GM19468 (cell line): ENCODE results near the gene GDF2.

ENCODE experiments used
- ATAC-seq: cut with Tn5 transposase; IDR thresholded peaks from one replicate; pipeline ENCODE4 v1.9.1; 2021; ENCODE audit warnings: mild to moderate bottlenecking, moderate library complexity, moderate number of reproducible peaks; ENCODE audit not compliant: unreplicated experiment; ENCODE audit errors: extremely low read depth

GDF2 gene

DNA sequence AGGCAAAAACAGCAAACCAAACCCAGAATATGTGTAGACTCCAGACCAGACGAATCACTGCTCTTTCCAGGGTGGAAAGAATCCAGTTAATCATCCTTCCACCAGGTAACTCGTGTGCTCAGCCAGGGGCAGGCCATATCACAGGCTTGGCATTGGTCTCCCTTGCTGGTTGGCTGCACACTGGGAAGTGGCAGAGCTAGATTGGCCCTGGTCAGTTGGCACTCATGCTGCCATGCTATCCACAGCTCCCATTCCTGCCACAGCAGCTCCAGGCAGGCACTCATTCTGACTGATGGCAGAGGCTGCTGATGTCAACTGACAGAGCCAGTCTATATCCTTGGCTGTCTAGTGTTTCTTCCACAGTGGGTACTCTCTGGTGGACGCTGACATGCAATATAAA lies 31.9 kb upstream of the GDF2 start:
- ATAC-seq: no peak

DNA sequence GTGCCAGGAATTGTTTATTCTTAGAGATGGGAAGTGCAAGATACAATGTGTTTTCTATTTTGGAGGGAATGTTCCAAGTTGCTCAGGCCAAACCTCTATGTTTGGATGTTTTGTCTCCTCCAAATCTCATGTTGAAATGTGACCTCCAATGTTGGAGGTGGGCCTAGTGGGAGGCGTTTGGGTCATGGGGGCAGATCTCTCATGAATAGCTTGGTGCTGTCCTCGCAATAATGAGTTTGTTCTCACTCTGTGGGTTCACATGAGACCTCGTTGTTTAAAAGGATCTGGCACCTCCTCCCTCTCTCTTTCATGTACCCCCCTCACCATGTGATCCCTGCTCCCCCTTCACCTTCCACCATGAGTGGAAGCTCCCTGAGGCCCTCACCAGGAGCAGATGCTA lies 30.6 kb upstream of the GDF2 start:
- ATAC-seq: no peak

DNA sequence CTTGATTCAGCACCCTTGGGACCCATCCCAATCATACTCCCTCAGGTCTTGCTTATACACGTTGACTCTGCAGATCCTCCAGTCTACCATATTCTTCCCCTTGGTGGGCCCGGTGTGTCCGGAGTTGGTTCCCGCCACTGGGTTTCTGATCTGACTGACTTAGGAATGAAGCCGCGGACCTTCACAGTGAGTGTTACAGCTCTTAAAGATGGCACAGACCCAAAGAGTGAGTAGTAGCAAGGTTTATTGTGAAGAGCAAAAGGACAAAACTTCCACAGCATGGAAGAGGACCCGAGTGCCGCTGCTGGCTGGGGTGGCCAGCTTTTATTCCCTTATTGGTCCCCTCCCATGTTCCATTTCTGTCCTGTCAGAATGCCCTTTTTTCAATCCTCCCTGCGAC lies 28.2 kb upstream of the GDF2 start:
- ATAC-seq: no peak

DNA sequence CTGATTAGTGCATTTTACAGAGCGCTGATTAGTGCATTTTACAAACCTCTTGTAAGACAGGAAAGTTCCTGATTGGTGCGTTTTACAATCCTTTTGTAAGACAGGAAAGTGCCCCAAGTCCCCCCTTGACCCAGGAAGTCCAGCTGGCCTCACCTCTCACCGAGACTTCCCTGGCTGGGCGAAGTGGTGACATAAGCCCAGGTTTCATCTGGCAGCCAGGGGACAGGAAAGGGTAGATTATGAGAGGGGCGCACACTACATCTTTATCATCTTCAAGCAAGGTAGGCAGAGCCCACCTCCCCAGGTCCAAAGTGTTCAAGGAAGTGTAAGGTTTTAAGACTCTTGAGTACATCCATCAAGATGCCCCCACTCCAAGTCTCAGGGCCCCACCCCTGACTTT lies 27.8 kb upstream of the GDF2 start:
- no peak for ATAC-seq

DNA sequence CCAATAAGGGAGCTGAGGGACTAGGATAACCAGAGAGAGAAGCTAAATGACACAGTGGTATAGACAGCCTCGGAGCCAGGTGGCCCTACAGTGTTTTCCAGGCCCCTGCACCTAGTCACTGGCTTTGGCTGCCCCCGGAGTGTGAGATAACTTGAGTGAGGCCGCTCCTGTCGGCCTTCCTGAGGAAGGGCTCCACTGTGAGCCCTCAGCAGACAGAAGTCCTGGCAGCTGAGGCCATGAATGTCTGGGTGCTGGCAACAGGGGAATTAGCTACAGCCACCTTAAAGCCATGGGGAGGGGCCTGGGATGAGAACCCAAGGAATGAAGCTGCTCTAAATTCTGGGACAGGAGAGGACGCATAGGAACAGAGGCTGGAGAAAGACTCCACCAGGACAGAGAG lies 26.8 kb upstream of the GDF2 start:
- ATAC-seq: no peak

DNA sequence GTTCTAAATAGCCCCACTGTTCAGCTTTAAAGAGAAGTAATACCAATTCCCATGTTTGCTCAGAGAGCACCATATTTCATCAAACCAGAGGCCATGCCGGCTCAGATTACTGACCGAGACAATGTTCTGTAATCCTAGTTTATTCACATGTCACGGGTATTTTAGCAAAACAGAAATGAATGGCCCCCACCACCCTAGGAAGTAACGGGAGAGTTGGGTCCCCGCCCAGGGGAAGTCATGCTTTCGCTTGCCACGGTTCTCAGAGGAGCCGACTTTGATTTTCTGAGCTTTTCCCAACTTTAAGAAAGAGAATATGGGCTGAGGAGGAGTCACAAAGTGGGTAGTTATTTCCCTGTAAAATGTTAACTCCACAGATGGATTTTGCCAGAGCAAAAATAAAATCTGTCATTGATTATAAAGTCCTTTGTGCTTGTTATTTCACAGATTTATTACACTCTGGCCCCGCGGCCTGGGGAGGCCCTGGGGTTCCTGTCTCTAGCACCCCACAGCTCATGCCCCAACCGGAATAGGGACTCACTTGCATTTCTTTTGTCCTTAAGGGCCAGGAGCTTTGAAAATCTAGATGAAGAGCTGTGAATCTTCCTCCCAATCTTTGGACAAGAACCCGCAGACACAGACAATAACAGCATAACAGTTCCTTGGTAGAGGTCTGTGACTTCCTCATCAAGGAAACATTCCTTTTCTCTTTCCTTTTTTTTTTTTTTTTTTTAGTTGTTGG lies 25.9 kb upstream of the GDF2 start:
- no peak for ATAC-seq

DNA sequence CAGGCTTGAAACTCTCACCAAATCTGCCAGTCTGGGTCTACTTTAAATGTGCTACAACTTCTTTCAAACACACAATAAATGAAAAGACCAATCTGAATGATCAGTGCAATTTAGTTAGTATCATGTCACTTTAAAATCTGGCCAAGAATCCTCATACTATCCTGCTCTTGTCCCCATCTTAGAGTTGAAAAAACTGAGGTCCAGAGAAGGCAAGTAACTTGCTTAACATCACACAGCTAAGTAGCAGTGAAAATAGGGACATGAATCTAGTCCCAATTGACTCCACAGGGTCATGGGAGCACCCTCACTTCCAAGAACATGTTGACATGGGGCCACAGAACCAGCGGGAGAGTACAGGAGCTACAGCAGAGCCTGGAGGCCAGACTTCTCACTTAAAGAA lies 25.3 kb upstream of the GDF2 start:
- no peak for ATAC-seq

DNA sequence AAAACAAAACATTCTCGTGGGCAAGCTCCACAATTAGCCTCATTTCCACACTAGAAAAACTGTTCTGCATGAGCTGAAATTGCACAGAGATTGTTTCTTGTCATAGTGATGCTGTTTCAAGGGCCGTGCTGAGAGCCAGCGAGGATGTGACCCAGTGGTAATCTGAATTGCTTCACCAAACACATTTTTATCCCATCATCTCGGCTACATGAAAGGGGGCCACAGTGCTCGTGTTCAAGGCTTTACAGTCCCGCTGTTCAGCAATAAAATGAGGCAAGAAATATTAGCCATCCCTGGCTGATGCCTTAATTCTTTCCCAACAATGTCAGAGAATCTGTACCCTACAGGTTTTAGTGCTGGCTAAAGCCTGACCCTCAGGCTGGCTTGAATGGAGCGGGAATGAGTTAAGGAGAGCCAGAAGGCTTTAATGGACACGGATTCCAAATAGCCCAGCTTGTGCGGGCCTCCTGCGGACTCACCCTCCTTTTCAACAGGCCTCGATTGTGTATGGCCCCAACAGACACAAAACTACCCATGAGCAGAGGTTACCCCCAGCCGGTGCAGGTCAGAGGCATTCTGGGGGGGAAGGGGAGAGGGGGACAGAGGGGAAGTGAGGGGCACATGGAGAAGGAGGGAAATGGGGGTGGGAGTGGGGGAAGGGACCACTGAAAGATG lies 24.3 kb upstream of the GDF2 start:
- ATAC-seq: no peak

DNA sequence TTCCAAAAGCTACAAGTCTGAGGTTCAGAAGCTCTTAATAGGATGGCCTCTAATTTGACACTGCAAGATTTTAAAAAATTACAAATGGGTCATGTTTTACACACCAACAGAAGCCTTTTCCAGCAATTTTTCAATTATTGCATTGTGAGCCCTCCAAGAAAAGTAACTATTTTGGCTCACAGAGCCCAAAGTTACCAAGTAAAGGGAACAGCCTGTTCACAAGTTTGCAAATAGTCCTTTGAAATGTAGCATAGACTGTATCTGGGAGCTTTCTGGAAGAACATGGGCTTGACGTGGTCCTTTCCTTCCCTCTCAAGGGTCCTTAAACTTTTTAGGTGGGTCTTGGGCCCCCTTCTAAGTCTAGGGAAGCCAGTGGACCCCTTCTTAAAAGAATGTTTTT lies 23.5 kb upstream of the GDF2 start:
- ATAC-seq: no peak

DNA sequence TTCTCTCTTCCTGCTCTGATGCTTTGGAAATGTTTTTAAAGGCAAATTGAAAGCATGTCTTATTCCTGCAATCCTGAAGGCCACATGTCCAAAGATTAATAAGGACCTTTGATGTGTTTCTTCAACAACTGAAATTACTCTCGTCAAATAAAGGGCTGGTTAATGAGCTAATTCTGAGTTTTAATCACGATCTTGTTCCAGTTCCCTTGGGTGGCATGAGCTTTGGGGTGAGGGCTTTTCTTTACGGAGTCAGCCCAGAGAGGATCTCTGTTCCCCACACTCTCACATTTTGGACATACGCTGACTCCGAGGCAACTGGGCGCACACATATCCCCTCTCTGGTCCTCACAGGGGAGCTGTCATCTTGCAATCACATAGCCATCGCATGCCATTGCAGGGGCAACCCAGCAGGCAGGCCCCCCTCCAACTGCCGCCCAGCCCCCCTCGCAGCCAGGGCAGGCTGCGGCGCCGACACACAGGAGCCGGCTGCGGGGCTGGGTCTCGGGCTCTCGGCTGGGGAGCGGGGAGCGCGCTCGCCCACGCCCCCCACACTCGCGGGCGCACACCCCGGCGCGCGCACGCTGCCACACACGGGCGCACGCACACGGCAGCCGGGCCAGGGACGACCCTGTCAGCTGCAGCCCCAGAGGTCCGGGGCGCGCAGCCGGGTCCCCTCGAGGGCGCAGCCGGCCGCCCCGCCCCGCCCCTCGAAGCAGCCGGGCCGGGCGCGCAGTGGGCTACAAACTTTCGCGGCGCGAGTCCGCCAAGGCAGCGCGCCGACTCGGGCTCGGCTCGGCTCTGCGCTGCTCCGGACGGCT lies 22.4 kb upstream of the GDF2 start, which contains the start of gene GDF10:
TSS of gene GDF10 (plus strand) at position 587 of the 818 bp plus-strand sequence. CDS start 455 bp downstream, outside the sequence.
- ATAC-seq: no peak

DNA sequence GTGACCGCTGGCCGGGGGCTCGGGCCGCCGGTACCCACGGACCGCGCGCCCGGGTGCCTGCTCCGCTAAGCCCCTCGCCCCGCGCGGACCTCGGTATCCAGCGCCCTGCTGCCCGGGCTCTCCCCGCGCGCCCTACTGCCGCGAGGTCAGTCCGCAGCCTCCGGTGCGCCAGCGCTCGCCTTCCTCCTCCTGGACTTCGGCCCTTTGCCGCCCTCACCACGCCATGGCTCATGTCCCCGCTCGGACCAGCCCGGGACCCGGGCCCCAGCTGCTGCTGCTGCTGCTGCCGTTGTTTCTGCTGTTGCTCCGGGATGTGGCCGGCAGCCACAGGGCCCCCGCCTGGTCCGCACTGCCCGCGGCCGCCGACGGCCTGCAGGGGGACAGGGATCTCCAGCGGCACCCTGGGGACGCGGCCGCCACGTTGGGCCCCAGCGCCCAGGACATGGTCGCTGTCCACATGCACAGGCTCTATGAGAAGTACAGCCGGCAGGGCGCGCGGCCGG lies 21.8 kb upstream of the GDF2 start:
- ATAC-seq: no peak

DNA sequence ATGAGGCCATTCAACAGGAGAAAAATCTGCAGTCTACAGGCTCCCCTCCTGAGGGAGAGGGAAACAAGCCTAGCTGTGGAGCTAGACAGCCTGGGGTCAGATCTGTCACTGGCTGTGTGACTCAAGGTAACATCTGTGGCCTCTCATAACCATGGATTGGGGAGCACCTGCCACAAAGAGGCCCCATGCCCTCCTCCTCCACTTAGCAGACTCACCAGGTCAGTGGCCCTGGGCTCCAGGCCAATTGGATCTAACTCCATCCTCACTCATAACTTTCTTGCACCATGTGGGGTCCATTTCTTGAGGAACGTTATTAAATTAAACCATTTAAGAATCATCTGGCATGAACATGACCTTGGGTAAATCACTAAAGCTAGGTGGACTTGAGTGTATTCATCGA lies 20.4 kb upstream of the GDF2 start:
- ATAC-seq: no peak

DNA sequence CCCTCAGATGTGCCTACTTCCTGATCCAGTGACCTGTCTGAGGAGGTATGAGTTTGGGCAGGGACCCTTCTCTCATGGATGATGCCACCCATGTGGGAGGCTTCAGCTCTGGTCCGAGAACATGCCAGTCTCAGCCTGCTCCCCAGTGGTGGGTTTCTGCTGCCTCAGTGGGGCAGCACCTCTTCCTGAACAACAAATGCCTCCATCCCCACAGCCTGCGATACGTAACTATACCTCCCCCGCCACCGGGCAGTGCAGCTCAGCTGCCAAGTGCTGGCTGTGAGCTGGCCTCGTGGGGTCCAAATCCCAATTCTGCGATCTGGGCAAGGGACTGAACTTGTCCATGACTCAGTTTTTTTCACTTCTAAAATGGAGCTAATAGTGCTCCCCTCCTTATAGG lies 19.1 kb upstream of the GDF2 start:
- no peak for ATAC-seq

DNA sequence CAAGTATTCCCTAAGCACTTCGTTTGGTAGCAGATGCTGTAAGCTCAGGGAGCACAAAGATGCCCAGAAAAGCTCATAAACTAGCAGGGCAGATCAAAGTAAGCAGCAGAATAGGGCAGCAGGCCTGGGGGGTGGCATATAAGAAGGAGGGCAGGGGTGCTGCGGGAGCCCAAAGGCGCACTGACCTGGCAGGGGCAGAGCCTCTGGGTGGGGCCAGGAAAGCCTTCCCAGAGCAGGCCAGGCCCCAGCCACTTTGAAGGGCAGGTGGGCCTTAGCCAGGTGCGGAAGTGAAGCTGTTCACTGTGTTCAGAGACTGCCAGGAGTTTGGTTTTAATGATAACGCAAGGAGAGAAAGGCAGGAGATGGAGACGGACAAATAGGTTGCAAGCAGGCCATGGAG lies 18.4 kb upstream of the GDF2 start:
- no peak for ATAC-seq

DNA sequence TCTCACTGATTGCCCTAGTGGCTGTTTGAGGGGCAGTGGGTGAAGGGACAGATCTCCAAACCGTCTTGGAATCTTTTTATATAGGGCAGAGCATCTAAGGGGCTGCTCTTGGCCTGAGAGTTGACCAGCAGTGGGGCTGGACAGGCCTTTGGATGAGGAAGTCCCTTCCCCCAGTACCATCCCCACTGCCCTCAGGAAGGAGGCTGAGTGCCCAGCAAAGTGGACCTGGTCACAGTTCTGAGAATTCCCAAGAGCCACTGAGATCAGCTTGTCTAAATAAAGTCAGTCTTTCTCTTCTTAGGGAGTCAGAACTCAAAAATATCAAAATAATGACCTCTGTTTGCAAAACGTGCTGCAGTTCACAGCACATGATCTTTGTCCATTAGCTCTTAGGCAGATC lies 16.7 kb upstream of the GDF2 start:
- no peak for ATAC-seq

DNA sequence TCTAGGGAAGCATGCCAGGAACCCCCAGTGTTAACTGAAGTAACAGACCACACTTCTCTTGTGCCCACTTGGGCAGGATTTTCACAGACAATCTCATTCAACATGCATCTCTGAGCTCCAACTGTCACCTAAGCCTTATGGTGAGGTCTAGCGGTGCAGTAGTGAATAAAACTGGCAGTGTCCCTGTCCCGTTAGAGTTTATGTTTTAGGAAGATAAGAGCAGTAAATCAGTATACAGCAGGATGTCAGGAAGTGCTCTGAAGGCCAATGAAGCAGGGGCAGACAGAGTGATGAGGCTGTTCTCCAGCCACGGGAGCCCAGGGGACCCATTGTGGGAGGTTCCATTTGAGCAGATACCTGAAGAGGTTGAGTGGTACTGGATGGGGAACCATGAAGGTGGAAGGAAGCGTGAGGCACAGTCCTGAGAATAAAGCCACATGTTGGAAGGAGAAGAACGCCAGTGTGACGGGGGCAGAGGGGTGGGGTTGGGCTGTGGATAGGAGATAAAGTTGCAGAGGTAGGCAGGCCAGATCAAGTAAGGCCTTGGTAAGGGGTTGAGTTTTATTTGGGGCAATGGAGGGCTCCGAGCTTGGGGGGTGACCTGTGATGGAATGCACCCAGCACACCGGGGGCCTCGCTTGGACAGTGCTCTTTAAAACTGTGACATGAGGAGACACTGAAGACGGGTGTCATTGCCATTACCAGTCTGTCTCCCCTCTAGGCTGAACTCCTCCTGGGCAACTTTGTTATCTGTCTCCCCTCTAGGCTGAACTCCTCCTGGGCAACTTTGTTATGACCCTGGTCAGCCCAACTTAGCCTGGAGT lies 15.7 kb upstream of the GDF2 start:
- no peak for ATAC-seq

DNA sequence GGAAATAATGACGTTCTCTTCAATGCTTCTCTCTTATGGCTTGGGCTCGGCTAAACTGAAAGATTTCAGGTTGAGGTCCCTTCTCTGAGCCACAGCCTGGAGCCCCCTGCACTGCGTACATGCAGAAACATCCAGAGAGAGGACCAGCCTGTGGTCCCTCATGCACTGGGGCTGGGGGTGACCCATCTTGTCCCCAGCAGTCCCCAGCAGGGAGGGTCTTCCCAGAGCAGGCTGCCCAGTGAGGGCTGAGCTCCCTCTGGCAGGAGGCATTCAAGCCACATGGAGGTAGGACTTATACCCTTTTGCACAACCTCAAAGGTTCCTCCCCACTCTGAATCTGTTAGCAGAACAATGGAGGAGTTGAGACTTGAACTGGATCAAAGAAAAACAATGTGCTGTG lies 14.9 kb upstream of the GDF2 start:
- no peak for ATAC-seq

DNA sequence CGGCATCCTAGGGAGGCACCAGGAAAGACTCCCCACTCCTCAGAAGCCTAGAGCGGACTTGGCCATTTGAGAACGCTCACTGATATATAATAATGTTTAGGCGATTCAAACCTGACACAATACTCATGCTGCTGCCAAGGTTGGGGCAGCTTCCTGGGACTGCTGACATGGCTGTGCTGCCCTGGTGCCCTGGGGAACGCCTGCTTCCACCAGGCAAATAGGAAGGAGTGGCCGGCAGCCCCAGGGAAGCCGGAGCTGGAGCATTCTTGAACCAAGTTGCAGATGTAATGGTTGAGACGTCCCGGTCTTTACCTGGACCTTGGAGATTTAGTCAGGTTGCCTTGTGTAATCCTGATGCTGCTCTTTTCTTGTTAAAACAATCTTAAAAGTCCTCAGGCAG lies 13.5 kb upstream of the GDF2 start:
- no peak for ATAC-seq

DNA sequence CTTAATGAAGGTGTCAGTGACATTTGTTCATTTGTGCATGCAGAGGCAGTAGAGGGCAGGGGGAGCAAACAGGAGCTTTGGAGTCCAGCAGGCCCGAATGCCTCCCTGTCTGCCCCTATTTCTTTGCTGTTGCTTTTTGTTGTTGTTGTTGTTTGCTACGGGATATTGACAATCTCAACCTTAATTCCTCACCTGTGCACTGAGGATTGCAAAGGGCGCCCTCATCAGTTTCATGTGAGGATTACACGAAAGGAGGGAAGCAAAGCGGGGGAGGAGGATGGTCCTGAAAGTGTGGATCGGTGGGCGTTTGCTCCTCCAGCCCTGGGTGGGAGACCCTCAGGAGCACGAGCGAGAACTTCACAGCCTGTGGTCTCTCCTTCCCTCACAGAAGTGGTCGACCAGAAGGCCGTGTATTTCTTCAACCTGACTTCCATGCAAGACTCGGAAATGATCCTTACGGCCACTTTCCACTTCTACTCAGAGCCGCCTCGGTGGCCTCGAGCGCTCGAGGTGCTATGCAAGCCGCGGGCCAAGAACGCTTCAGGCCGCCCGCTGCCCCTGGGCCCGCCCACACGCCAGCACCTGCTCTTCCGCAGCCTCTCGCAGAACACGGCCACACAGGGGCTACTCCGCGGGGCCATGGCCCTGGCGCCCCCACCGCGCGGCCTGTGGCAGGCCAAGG lies 12.7 kb upstream of the GDF2 start:
- ATAC-seq: no peak

DNA sequence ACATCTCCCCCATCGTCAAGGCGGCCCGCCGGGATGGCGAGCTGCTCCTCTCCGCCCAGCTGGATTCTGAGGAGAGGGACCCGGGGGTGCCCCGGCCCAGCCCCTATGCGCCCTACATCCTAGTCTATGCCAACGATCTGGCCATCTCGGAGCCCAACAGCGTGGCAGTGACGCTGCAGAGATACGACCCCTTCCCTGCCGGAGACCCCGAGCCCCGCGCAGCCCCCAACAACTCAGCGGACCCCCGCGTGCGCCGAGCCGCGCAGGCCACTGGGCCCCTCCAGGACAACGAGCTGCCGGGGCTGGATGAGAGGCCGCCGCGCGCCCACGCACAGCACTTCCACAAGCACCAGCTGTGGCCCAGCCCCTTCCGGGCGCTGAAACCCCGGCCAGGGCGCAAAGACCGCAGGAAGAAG lies 12.2 kb upstream of the GDF2 start:
- ATAC-seq: no peak
